ENCODE measurements around the gene NEO1. TPM values are rescaled to one million over a fixed set of nuclear protein-coding genes. Genes with fewer than 3 reads are reported as not detected.

NEO1 gene
- polyA plus RNA-seq, 2 of the 4 experiments (the other 2 are of a cell fraction), result 29.1 to 30.3 TPM

DNA sequence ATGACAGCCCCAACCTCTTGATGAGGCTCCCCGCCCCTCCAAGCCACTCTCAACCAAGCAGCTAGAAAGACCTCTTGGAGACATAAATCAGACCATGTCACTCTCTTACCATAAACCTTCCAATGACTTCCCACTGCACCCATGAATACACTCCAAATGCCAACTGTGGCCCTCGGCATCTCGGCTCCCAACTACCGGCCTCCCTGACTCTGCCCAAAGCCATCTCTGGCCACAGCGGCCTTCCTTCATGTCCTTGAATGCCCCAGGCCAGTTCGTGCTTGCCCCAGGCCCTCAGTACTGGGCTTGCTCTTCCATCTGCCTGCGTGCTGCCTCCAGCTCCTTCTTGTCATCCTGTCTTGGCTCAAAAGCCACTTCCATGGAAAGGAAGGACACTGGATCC lies 284.5 kb downstream of the NEO1 start:
- DNase-seq (ENCODE audit: low read depth in 1 of 2, low spot score in 1 of 2) (no peak), ATAC-seq (no peak), FAIRE-seq (no peak)
- 49% methylated on average over 7 of the region's 7 CpGs for WGBS (ENCODE audit: missing lambda C conversion rate)
- TF ChIP-seq RAD21 (conservative IDR thresholded peaks at IDR 0.05 in 1 of 2, IDR thresholded peaks at IDR 0.05 in 1 of 2) (no peak), GATA3 (IDR thresholded peaks at IDR 0.05; ENCODE audit: borderline replicate concordance) (no peak), SMC3 (IDR thresholded peaks at IDR 0.05) (no peak), RARB (CRISPR knock-in tag; IDR thresholded peaks at IDR 0.05) (no peak), BHLHE40 (IDR thresholded peaks at IDR 0.05; ENCODE audit: low read depth, low read length) (no peak)
- CTCF ChIA-PET, result no interaction called here
- no peaks in the 10 kb centered on the region for H3K4me1 ChIP-seq
- H3K27ac ChIP-seq, result no peak overlapping the region
- no peaks in the 10 kb centered on the region for H3K9me3 ChIP-seq
- no peak overlapping the region for H3K4me2 ChIP-seq
- no peak overlapping the region for H3K4me3 ChIP-seq
- POLR2A ChIA-PET, result no interaction called here

- Histone ChIP-seq H3K4me3 (no peak overlapping the region), H3K4me2 (no peak overlapping the region), H3K4me1 (no peaks in the 10 kb centered on the region), H3K27ac (no peak overlapping the region), H3K9me3 (no peaks in the 10 kb centered on the region)
- 56% methylated on average over 8 of the region's 8 CpGs for WGBS (ENCODE audit: missing lambda C conversion rate)
- no peak for FAIRE-seq
- no peak for ATAC-seq
- TF ChIP-seq PHF8 (IDR thresholded peaks at IDR 0.05; ENCODE audit: borderline replicate concordance, low read depth), result no peak
- CTCF ChIA-PET, result no interaction called here
- no peak for DNase-seq (ENCODE audit: low read depth in 1 of 2, low spot score in 1 of 2)
- POLR2A ChIA-PET, result no interaction called here
Measured at GRCh38 chr15:73337187-73337586, 284.9 kb downstream of the NEO1 start.

DNA sequence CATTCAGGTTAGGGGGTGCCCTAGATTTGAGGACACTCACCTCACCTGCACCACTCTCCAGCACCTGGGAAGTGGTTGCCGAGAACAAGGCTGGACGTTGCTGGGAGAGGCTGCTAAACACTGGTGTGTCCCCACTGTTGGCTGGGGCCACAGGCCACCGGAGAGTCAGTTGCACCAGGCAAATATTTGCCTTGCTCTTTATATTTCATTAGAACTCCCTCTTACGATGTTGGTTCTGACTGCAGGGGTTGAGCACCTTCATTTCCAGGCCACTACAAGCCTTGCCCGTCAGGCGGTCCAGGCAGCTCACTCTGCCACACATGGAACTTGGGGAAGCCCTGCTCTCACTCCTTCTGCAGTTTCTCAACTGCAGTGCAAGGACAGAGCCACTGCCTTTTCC lies 285.8 kb downstream of the NEO1 start:
- H3K4me3 ChIP-seq, result no peak overlapping the region
- no peak overlapping the region for H3K4me2 ChIP-seq
- no peak for DNase-seq (ENCODE audit: low read depth in 1 of 2, low spot score in 1 of 2)
- ATAC-seq, result no peak
- ChIA-PET CTCF (no interaction called here), POLR2A (no interaction called here)
- H3K27ac ChIP-seq, result no peak overlapping the region
- TF ChIP-seq, protein P1, sequence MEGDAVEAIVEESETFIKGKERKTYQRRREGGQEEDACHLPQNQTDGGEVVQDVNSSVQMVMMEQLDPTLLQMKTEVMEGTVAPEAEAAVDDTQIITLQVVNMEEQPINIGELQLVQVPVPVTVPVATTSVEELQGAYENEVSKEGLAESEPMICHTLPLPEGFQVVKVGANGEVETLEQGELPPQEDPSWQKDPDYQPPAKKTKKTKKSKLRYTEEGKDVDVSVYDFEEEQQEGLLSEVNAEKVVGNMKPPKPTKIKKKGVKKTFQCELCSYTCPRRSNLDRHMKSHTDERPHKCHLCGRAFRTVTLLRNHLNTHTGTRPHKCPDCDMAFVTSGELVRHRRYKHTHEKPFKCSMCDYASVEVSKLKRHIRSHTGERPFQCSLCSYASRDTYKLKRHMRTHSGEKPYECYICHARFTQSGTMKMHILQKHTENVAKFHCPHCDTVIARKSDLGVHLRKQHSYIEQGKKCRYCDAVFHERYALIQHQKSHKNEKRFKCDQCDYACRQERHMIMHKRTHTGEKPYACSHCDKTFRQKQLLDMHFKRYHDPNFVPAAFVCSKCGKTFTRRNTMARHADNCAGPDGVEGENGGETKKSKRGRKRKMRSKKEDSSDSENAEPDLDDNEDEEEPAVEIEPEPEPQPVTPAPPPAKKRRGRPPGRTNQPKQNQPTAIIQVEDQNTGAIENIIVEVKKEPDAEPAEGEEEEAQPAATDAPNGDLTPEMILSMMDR (IDR thresholded peaks at IDR 0.05), result no peak
- H3K9me3 ChIP-seq, result peaks cover 4% of the 10 kb centered on the region; the same call in 1 of the 3 replicates
- no peaks in the 10 kb centered on the region for H3K4me1 ChIP-seq
- FAIRE-seq, result no peak
- WGBS (ENCODE audit: missing lambda C conversion rate), result 43% methylated on average over 6 of the region's 6 CpGs

- ChIA-PET CTCF (interaction anchor here (0.7 to 2.2 kb wide), 2 partner anchors 10 to 33 kb away, joined by 3 to 7 read pairs; no protein-coding TSS in a partner anchor), POLR2A (no interaction called here)
- no peak for TF ChIP-seq FOSB (CRISPR knock-in tag; IDR thresholded peaks at IDR 0.05)
- no peak for TF ChIP-seq HOXB13 (CRISPR knock-in tag; IDR thresholded peaks at IDR 0.05; ENCODE audit: low read depth)
- no peaks in the 10 kb centered on the region for H3K4me1 ChIP-seq
- WGBS (ENCODE audit: missing lambda C conversion rate), result 19% methylated on average over 9 of the region's 9 CpGs
- H3K9me3 ChIP-seq, result peaks cover 6% of the 10 kb centered on the region; the same call in 1 of the 3 replicates
- no peak for FAIRE-seq
- no peak overlapping the region for H3K27ac ChIP-seq
- ATAC-seq, result no peak; a peak in 1 of 6 replicates
- DNase-seq (ENCODE audit: low read depth in 1 of 2, low spot score in 1 of 2), result no peak
- H3K4me2 ChIP-seq, result no peak overlapping the region
- no peak overlapping the region for H3K4me3 ChIP-seq
Measured at GRCh38 chr15:73338606-73339374, 286.5 kb downstream of the NEO1 start.

GRCh38 chr15:73340502-73341192 lies 288.4 kb downstream of the NEO1 start:
- Histone ChIP-seq H3K4me2 (no peak overlapping the region), H3K4me1 (no peaks in the 10 kb centered on the region), H3K27ac (no peak overlapping the region), H3K9me3 (peaks cover 6% of the 10 kb centered on the region; the same call in 1 of the 3 replicates), H3K4me3 (no peak overlapping the region)
- FAIRE-seq (no peak), DNase-seq (ENCODE audit: low read depth in 1 of 2, low spot score in 1 of 2) (no peak), ATAC-seq (no peak)
- CTCF ChIA-PET, result interaction anchor here (0.6 to 2.2 kb wide), 2 partner anchors 35 to 75 kb away, joined by 3 to 7 read pairs; no protein-coding TSS in a partner anchor
- POLR2A ChIA-PET, result no interaction called here
- TF ChIP-seq, protein P2, sequence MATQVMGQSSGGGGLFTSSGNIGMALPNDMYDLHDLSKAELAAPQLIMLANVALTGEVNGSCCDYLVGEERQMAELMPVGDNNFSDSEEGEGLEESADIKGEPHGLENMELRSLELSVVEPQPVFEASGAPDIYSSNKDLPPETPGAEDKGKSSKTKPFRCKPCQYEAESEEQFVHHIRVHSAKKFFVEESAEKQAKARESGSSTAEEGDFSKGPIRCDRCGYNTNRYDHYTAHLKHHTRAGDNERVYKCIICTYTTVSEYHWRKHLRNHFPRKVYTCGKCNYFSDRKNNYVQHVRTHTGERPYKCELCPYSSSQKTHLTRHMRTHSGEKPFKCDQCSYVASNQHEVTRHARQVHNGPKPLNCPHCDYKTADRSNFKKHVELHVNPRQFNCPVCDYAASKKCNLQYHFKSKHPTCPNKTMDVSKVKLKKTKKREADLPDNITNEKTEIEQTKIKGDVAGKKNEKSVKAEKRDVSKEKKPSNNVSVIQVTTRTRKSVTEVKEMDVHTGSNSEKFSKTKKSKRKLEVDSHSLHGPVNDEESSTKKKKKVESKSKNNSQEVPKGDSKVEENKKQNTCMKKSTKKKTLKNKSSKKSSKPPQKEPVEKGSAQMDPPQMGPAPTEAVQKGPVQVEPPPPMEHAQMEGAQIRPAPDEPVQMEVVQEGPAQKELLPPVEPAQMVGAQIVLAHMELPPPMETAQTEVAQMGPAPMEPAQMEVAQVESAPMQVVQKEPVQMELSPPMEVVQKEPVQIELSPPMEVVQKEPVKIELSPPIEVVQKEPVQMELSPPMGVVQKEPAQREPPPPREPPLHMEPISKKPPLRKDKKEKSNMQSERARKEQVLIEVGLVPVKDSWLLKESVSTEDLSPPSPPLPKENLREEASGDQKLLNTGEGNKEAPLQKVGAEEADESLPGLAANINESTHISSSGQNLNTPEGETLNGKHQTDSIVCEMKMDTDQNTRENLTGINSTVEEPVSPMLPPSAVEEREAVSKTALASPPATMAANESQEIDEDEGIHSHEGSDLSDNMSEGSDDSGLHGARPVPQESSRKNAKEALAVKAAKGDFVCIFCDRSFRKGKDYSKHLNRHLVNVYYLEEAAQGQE (IDR thresholded peaks at IDR 0.05), result no peak
- TF ChIP-seq MYC (IDR thresholded peaks at IDR 0.05; ENCODE audit: borderline replicate concordance, low read length) (no peak), GATA3 (IDR thresholded peaks at IDR 0.05; ENCODE audit: borderline replicate concordance) (no peak), HES2 (IDR thresholded peaks at IDR 0.05) (no peak), CHD2 (IDR thresholded peaks at IDR 0.05; ENCODE audit: low read length, partially characterized antibody) (no peak), SMC3 (IDR thresholded peaks at IDR 0.05) (no peak), ZSCAN20 (CRISPR knock-in tag; IDR thresholded peaks at IDR 0.05) (no peak), CHD4 (IDR thresholded peaks at IDR 0.05; ENCODE audit: borderline replicate concordance) (no peak)
- TF ChIP-seq, protein P3, sequence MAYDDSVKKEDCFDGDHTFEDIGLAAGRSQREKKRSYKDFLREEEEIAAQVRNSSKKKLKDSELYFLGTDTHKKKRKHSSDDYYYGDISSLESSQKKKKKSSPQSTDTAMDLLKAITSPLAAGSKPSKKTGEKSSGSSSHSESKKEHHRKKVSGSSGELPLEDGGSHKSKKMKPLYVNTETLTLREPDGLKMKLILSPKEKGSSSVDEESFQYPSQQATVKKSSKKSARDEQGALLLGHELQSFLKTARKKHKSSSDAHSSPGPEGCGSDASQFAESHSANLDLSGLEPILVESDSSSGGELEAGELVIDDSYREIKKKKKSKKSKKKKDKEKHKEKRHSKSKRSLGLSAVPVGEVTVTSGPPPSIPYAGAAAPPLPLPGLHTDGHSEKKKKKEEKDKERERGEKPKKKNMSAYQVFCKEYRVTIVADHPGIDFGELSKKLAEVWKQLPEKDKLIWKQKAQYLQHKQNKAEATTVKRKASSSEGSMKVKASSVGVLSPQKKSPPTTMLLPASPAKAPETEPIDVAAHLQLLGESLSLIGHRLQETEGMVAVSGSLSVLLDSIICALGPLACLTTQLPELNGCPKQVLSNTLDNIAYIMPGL (CRISPR knock-in tag; IDR thresholded peaks at IDR 0.05; ENCODE audit: borderline replicate concordance), result no peak
- WGBS (ENCODE audit: missing lambda C conversion rate), result 58% methylated on average over 9 of the region's 9 CpGs
